ENCODE measurements around the gene CTXN2. TPM values are rescaled to one million over a fixed set of nuclear protein-coding genes. Genes with fewer than 3 reads are reported as not detected.

The CTXN2 gene
- total and polyA plus RNA-seq, 9 of the 15 experiments (the other 6 are each of a cell fraction or from before 2014, with no cell fraction given) = not detected

DNA sequence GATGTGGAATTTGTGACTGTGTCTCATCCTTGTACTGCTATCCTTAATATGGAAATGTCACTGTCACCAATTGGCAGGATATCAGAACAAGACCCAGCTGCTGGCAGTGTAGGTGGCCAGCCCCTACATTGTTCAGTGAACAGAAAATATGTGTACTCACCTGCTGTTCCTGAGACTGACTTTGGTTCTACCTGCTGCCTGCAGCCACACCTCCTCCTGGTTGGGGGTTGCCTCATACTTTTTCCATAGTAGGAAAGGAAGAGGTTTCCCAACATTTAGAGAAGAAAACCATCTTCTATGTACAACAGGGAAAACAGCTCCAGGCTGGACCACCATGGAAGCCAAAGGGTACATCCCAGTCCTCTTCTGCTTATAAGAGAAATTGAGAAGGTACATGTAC, 50.5 kb downstream of the CTXN2 start:
- no peak overlapping the region for H3K4me2 ChIP-seq (ENCODE audit: insufficient read depth, low read length)
- H3K27me3 ChIP-seq (ENCODE audit: control insufficient read depth in 2 of 2, insufficient read depth in 2 of 2, low read length in 2 of 2) = peaks cover 0 to 3% of the 10 kb centered on the region in 2 experiments; a peak in 1 of 5 replicates
- ChIA-PET CTCF (ENCODE audit: low intra/inter-chr PET ratio) (no interaction called here), POLR2A (no interaction called here)
- no peak overlapping the region for H3K4me3 ChIP-seq
- H4K20me1 ChIP-seq (replicated peaks; ENCODE audit: control insufficient read depth, insufficient read depth, low read length) = no peaks in the 10 kb centered on the region
- H3K9me3 ChIP-seq (replicated peaks; ENCODE audit: control insufficient read depth, insufficient read depth, low read depth, low read length) = no peaks in the 10 kb centered on the region
- H3K9ac ChIP-seq (ENCODE audit: insufficient read depth in 1 of 2, low read depth in 2 of 2, low read length in 2 of 2) = no peak overlapping the region
- intact Hi-C loops (cut with micrococcal nuclease) (no loop called here), in situ Hi-C loops (cut with MboI) (no loop called here)
- FAIRE-seq (no peak), DNase-seq (ENCODE audit: extremely low read depth in 1 of 4, low spot score in 3 of 4) (no peak), ATAC-seq (no peak)
- no peaks in the 10 kb centered on the region for H3K4me1 ChIP-seq (replicated peaks in 1 of 2; ENCODE audit: control insufficient read depth in 2 of 2, insufficient read depth in 2 of 2, low read length in 2 of 2)
- BruUV-seq (replicated peaks) = no TSS peak
- H3K9me1 ChIP-seq (ENCODE audit: control insufficient read depth, insufficient read depth, low read length) = no peaks in the 10 kb centered on the region
- no peak overlapping the region for H3K27ac ChIP-seq (ENCODE audit: extremely low read depth, low read depth, low read length)
- H3K36me3 ChIP-seq (ENCODE audit: control insufficient read depth, insufficient read depth, low read length) = no peaks in the 10 kb centered on the region
- no peaks in the 10 kb centered on the region for H3K79me2 ChIP-seq (ENCODE audit: control insufficient read depth, insufficient read depth, low read length)
- no peak overlapping the region for H2AFZ ChIP-seq (ENCODE audit: low read depth, low read length)
- TF ChIP-seq, protein P1, sequence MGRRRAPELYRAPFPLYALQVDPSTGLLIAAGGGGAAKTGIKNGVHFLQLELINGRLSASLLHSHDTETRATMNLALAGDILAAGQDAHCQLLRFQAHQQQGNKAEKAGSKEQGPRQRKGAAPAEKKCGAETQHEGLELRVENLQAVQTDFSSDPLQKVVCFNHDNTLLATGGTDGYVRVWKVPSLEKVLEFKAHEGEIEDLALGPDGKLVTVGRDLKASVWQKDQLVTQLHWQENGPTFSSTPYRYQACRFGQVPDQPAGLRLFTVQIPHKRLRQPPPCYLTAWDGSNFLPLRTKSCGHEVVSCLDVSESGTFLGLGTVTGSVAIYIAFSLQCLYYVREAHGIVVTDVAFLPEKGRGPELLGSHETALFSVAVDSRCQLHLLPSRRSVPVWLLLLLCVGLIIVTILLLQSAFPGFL (CRISPR knock-in tag; IDR thresholded peaks at IDR 0.05) = no peak
- TF ChIP-seq HOXB6 (CRISPR knock-in tag; IDR thresholded peaks at IDR 0.05; ENCODE audit: borderline replicate concordance) = no peak
- no peak for TF ChIP-seq TAF7 (tag; IDR thresholded peaks at IDR 0.05)
- TF ChIP-seq, protein P2, sequence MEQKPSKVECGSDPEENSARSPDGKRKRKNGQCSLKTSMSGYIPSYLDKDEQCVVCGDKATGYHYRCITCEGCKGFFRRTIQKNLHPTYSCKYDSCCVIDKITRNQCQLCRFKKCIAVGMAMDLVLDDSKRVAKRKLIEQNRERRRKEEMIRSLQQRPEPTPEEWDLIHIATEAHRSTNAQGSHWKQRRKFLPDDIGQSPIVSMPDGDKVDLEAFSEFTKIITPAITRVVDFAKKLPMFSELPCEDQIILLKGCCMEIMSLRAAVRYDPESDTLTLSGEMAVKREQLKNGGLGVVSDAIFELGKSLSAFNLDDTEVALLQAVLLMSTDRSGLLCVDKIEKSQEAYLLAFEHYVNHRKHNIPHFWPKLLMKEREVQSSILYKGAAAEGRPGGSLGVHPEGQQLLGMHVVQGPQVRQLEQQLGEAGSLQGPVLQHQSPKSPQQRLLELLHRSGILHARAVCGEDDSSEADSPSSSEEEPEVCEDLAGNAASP (IDR thresholded peaks at IDR 0.05) = no peak
- TF ChIP-seq HNRNPK (IDR thresholded peaks at IDR 0.05; ENCODE audit: low read depth, low read length, poor library complexity, severe bottlenecking) = no peak
- TF ChIP-seq MTF1 (CRISPR knock-in tag; IDR thresholded peaks at IDR 0.05; ENCODE audit: borderline replicate concordance) = no peak
- no peak for TF ChIP-seq CBX3 (IDR thresholded peaks at IDR 0.05; ENCODE audit: borderline replicate concordance in 1 of 2, low read length in 2 of 2)
- TF ChIP-seq PHF20 (IDR thresholded peaks at IDR 0.05; ENCODE audit: partially characterized antibody) = no peak
- TF ChIP-seq FOSL1 (tag; conservative IDR thresholded peaks at IDR 0.05) = no peak
- TF ChIP-seq DNMT1 (IDR thresholded peaks at IDR 0.05) = no peak
- TF ChIP-seq MEF2A (IDR thresholded peaks at IDR 0.05; ENCODE audit: control insufficient read depth, low read depth, low read length) = no peak
- TF ChIP-seq, protein P3, sequence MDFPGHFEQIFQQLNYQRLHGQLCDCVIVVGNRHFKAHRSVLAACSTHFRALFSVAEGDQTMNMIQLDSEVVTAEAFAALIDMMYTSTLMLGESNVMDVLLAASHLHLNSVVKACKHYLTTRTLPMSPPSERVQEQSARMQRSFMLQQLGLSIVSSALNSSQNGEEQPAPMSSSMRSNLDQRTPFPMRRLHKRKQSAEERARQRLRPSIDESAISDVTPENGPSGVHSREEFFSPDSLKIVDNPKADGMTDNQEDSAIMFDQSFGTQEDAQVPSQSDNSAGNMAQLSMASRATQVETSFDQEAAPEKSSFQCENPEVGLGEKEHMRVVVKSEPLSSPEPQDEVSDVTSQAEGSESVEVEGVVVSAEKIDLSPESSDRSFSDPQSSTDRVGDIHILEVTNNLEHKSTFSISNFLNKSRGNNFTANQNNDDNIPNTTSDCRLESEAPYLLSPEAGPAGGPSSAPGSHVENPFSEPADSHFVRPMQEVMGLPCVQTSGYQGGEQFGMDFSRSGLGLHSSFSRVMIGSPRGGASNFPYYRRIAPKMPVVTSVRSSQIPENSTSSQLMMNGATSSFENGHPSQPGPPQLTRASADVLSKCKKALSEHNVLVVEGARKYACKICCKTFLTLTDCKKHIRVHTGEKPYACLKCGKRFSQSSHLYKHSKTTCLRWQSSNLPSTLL (IDR thresholded peaks at IDR 0.05) = no peak
- TF ChIP-seq ZNF263 (CRISPR knock-in tag; IDR thresholded peaks at IDR 0.05; ENCODE audit: borderline replicate concordance) = no peak

All from K562 (cell line).